HG03175 (cell line): ENCODE data around the gene PPM1N.

Experiments
- ATAC-seq: cut with Tn5 transposase; IDR thresholded peaks from one replicate; pipeline ENCODE4 v1.9.1; 2021; ENCODE audit warnings: mild to moderate bottlenecking, moderate library complexity; ENCODE audit not compliant: unreplicated experiment

PPM1N gene

DNA sequence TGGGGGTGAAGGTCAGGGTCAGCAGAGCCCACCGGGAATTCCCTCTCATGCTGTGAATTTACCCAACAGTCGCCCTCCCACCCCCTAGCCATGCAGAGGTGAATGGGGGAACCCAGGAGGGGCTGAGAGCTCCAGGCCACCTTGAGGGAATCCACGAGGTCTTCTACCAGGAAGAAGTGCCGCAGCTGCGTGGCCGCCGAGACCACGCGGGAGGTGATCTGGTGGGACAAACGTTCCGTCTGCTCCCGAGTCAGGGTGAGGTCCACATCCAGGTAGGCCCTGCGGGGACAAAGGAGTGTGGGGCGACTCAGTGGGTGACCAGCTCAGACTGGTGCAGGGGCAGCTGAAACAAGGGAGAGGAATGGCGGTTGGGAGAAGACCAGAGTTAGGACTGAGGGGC lies 9.5 kb upstream of the PPM1N start:
- no peak for ATAC-seq

DNA sequence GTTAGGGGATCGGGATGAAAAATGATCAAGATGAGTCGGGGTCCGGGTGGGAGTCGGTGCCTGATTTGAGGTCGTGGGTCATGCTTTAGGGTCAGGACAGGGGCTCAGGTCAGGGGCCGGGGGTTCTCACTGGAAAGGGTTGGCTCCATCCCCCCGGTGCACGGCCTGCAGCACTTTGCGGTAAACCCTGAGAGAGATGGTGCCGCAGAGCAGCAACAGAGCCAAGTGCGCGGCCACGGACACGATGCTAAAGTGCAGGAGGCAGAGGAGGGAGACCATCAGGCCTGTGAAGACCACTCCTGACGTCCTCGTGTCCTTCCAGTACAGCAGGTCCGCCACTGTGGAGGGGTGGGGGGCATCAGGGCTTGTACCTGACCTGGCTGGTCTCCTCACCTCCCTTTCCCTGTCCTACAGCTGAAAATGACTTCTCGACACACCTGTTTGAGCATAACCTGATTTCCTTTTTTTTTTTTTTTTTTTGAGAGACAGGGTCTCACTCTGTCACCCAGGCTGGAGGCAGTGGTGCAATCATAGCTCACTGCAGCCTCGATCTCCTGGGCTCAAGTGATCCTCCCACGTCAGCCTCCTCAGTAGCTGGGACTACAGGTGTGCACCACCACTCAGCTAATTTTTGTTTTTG lies 8.9 kb upstream of the PPM1N start:
- ATAC-seq: no peak

DNA sequence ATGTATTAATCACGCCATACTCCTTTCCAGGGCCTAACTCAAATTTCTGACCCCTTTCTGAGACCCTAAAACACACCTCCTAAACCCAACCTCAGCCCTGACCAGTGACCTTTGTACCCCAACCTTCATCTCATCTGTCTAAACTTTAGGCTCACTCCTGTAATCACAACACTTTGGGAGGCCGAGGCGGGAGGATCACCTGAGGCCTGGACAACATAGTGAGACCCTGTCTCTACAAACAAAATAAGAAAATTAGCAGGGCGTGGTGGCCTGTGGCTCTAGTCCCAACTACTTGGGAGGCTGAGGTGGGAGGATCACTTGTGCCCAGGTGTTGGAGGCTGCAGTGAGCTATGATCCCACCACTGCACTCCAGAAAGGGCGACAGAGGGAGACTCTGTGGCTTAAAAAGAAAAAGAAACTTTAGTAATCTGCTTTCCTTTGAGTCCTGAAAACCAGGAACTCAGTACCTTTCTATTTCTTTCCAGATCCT lies 6.1 kb upstream of the PPM1N start:
- no peak for ATAC-seq

DNA sequence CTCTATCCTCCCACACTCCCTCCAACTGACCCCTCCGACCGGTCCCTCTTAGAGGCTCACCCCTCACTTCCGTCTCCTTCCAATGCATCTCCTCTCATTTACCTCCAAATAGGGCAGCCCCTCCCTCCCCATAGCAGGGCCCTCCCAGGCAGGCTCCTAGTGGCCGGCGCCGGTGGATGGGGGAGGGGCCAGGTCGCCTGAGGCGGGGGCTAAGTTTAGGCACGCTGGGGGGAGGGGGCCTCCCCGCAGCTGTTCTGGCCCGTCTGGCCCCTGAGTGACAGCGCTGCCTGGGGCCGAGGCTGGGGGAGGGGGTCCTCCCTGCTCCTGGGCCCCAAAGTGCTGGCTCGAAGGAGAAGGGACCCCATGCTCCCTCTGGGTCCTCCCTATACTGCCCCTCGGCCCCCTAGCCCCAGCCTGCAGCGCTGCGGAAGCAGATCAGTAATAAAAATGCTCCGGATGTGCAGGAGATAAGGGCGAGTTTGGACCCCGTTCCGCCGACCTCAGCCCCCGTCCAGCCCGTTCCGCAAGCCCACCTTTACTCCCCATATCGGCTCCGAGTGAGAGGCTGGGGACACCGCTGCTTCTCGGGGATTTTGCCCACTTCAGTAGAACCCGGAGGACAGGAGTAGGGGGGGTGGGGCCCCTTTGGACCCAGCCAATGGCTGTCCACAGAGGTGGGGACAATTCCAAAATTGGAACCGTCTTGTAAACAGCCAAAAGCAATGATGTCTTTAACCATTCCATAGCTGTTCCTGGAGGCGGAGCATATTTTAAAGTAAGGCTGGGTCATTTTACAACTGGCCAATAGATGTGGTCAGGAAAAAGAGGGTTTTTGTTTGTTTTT lies 5.4 kb upstream of the PPM1N start:
- no peak for ATAC-seq

DNA sequence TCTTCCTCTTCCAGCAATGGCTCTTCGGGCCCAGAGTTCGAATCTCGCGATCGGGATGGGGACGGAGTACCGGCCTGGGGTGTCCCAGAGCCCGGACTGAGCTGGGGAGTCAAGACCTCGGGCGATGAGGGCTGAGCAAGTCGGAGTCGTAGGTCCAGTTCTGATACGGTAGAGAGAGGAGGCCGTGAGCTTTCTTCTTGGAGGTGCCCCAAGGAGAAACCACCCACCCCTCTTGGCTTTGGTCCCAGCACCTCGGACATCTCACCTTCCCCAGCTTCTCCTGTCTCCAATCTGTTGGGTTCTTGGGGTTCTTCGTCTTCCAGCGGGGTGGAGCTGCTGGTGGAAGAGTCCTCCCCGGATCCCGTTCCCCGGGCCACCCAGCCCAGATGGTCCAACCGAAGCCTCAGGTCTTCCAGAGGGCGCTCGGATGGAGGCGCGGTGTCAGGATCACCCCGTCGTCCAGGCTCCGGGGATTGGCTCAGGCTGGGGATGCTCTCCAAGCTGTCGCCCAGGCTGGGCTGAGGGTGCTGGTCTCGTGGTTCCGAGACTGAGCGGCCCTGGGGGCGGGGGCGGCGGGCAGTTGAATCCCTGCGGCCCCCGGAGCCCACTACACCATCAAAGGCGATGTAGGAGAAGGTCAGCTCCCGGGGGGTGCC lies 3.9 kb upstream of the PPM1N start:
- ATAC-seq: no peak

DNA sequence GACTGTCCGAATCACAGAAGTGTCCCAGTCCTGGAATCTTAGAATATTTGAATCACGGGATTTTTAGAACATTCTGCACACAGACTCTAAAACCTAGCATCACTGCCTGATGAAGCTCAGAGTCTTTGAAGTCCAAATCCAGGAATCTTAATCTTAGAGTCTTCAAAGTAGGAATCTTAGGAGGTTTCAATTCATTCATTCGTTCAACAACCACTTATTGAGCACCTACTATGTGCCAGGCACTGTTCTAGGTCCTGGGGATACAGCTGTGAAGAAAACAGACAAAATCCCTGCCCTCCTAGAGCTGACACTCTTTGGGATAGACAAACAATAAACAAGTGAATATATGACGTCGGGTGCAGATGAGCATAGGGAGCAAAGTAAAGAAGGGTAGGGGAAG lies 3.1 kb upstream of the PPM1N start:
- ATAC-seq: no peak

DNA sequence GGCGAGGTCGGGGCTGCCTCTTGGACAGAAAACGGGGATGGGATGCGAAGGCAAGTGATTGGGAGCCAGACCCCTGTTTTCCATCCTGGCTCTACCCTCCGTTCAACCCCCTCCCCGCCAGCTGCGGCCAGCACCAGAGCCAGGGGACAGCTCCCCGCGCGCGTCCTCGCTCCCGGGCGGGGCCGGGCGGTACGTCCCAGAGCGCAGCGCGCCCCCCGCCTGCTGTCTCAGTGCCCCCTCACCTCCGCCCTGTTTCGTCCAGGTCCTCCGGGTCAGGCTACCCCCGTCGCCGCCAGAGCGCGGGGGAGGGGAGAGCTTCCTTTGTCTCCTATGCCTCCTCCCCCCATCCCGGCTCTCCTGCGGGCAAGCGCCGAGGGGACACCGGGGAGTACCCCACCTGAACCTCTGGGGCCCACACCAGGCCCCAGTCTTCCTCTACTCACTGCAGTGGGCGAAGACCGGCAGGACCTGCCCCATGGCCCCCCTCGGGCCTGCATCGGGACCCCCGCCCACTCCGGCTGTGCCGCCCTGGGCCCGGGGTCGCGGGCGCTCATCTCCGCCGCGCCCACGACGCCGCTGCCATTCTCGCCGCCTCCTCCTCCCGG lies 1.8 kb upstream of the PPM1N start:
- ATAC-seq: no peak

DNA sequence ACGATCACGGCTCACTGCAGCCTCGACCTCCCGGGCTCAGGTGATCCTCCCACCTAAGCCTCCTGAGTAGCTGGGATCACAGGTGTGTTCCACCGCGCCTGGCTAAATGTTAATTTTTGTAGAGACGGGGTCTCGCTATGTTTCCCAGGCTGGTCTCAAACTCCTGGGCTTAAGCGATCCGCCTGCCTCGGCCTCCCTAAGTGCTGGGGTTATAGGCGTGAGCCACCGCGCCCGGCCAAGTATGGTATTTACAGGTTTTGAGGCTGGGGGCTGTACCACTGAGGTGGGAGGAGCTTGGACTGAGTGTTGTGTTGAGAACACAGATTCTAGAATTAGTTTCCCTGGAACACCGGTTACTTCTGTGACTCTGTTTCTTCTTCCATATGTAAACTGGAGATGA lies 452 bp upstream of the PPM1N start:
- ATAC-seq: no peak

DNA sequence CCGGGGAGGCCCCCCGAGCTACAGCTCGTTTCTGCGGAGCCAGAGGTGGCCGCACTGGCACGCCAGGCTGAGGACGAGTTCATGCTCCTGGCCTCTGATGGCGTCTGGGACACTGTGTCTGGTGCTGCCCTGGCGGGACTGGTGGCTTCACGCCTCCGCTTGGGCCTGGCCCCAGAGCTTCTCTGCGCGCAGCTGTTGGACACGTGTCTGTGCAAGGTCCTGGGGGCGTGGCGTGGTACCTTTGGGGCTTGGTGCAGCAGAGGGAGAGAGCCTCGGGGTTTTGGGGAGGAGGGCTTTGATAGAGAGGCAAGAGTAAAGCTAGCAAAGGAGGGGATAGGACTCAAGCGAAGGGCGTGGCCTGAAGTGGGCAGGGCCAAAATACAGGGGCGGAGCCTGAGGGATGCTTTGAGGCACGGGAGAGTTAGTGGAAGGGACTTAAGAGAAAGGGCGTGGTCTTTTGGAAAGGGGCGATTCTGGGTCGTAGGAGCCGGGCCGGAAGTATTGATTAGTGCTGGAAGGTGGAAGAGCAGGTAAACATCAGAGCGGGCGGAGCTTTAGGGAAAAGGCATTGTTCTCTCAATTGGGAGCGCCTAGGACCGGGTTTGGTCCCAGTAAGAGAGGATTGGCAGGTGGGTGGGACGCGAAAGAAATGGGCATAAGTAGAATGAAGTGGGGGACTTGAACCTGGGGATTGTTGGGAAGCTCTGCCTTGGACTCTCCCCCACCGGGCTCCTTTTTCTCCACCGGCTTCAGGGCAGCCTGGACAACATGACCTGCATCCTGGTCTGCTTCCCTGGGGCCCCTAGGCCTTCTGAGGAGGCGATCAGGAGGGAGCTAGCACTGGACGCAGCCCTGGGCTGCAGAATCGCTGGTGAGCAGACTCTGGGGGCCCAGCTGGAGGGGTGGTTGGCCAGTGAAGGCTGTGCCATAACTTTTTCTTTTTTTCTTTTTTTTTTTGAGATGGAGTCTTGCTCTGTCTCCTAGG lies 1.2 kb downstream of the PPM1N start:
- ATAC-seq: no peak

DNA sequence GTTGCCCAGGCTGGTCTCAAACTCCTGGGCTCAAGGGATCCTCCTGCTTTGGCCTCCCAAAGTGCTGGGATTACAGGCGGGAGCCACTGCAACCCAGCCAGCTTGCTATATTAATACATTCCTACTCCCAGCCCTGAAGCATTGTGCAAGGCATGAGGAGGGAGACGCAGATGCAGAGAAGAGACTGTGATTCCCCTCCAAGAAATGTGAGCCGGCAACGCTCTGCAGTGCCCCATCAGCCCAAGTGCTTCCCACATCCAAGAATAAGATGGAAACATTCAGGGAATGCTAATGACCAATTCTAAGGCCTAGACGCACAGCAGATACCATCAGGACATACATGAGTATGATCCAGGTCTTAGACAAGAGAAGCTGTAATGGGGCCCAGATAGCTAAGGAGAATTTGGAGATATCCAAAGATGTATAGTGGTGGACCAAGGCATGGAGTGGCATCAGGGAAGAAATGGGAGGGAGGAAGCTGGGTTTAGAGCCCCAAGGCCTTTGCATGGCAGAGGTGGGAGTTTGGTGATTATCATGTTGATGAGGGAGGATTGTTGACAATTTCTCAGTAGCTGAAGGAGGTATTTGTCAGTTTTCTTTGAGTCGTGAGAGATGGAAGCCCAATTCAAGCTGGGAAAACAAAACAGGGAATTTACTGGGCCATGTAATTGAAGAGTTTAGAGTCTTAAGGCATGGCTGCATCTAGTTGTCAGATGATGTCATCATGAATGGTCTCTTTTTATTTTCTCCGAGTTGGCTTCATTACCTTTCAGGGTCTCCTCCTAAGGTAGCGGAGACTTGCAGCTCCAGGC lies 2.9 kb downstream of the PPM1N start:
- ATAC-seq: no peak

DNA sequence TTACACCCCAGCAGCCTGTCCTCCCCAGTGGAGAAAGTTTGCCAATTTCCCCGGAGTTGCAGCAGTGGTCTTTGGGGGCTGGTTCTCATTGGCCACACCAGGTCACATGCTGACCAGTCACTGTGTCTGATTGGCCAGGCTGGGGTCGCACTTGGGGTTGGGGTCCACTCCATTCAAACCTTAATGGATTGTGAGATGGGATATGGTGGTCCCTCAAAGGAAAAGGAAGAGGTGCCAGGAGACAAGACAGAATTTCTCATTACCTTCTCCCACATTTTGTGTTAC lies 3.4 kb downstream of the PPM1N start:
- ATAC-seq: no peak

DNA sequence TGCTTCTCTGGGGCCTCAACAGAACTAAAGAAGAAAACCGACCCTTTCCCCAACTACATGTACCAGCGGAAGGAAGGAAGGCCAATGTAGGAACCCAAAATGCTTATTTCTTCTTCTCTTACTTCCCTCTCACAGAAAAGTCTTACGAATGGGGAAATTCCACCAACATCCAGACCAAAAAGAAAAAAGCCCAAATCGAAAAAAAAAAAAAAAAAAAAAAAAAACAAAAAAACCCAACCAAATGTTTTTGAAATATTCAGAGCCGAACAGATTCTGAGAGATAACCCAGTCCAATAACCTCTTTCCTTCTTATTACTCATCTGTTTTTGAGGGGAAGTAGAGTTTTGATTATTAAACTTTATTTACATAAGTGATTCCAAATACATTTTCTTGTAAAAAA lies 3.9 kb downstream of the PPM1N start:
- no peak for ATAC-seq

DNA sequence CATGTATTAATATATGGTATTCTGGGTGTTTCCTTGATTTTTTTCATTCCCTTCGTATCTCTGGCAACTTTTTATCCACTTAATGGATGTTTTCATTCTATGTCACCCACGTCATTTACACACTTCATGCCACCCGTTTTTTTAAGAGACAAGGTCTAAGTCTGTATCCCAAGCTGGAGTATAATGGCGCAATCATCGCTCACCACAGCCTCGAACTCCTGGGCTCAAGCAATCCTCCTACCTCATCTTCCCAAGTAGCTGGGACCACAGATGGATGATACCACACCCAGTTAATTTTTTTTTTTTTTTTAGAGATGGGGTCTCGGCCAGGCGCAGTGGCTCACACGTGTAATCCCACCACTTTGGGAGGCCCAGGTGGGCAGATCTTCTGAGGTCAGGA lies 5.7 kb downstream of the PPM1N start:
- no peak for ATAC-seq

DNA sequence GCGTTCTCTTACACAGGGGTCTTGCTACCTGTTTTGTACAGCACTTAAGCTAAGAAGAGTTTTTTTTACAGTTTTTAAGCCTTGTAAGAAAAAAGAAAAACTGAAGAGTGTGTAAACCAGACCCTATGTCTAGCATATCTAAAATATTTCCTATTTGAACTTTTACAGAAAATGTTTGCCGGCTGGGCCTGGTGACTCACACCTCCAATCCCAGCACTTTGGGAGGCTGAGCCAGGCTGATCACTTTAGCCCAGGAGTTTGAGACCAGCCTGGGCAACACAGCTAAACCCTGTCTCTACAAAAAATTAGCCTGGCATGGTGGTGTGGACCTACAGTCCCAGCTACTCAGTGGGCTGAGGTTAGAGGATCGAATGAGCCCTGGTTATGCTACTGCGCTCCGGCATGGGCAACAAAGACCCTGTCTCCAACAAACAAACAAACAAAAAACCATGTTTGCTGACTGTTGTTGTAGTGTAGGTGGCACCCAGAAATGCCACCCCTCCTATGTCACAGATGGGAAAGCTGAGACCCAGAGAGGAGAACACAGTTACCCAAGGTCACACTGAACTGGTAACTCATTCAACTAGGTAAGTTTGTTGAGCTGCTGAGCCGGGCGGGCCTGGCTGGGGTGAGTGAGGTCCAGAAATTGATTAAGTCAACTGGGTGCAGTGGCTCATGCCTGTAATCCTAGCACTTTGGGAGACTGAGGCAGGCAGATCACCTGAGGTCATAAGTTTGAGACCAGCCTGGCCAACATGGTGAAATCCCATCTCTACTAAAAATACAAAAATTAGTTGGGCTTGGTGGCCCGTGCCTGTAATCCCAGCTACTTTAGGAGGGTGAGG lies 7.1 kb downstream of the PPM1N start:
- no peak for ATAC-seq

DNA sequence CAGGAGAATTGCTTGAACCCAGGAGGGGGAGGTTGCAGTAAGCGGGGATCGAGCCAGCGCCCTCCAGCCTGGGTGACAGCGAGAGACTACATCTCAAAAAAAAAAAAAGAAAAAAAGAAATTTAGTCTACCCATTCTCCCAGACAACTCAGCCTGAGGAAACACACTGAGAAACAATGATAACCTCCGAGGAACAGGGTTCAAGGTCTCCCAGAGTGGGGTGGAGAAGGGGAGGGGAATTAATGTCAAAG lies 7.7 kb downstream of the PPM1N start:
- no peak for ATAC-seq

DNA sequence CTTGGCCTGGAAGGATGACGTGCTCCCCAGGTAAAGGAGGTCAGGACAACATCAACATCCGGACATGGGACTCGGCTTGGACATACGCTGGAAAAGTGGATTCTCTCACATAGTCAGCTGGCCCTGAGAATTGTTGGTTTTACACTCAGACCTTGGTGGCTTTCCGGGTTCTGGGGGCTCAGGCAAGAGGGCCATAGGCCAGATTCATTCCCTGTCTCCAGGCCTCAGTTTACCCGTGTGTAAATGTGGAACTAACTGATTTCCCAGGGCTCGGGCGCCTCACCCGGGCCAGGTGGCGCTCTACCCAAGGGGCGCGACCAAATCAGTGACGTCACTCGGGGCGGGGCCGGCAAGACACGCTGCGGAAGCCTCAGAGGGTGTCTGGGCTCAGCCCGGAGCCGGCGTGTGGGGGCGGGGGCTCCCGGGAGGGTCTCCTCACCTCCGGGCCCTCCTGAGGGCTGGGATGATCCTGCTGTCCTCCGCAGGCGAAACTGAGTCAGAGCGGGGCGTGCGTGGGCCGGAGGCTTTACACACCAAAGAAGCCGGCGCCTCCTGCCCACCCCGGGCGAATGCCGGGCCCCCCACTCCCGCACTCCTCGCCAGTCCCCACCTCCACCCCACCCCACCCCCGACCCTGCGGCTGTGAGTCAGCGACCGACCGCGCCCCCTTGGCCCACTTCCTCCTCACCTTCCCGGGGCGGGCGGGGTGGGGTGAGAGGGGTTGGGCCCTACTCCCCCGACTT lies 8.2 kb downstream of the PPM1N start:
- ATAC-seq: peak; percentile 58

DNA sequence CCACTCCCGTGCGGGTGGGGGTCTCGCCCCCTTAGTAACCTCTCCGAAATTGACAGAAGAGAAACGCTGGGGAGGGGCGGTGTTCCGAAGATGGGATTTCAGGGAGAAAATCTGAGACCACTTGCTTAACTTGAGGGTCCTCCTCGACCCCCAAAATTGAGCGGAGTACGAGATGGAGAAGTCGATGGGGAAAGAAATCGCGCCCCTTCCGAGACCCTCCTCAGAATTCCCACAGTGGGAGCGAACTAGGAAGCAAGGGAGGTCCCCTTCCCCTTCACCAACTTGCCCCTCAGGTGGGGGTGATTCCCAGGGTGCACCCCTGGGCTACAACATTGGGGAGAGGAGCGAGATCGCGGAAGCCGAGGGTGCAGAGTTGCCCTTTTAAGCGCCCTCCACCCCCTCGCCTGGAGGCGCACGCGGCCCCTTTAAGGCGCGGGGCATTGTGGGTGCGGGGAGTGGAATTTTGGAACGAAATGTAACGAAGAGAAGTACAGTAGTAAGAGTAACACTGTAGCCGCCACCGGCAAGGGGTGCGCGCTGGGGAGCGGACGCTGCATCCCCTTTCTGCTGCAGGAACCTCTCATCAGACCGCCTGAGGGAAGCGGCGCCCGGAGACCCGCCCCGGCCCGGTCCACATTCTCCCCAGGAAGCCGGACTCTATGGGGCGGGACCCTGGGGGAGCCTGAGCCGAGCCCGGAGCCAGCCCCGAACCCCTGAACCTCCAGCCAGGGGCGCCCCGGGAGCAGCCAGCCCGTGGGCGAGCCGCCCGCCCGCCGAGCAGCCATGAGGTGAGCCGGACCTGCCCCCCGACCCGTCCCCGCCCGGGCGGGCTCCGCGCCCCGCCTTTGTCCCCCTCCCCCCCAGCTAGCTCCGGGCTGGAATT lies 9.0 kb downstream of the PPM1N start, which contains the start of gene VASP:
VASP (plus strand) TSS at position 491 of the 883 bp plus-strand sequence; CDS start at position 784, 293 bp downstream.
- peak; percentile 43 for ATAC-seq
